HG03135 (cell line): ENCODE results near the gene ADGRG7.

Source experiments
- ATAC-seq: cut with Tn5 transposase; IDR thresholded peaks from one replicate; pipeline ENCODE4 v1.9.1; 2021; ENCODE audit warnings: mild to moderate bottlenecking, moderate library complexity; ENCODE audit not compliant: unreplicated experiment

Gene ADGRG7

DNA sequence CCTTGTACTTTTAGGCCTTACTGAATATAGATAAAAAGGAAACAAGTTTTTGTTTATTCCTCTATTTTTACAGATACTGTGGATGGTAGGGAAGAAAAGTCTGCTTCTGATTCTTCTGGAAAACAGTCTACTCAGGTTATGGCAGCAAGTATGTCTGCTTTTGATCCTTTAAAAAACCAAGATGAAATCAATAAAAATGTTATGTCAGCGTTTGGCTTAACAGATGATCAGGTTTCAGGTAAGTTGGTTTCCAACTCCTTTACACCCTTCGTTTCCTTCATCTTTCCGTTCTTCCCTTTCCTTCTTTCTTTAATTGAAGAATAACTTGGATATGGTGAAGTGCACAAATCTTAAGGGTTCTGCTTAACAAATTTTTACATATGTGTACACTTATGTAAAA is 123.0 kb downstream of the ADGRG7 start:
- no peak for ATAC-seq

GRCh38 chr3:100737334-100737733 is 127.9 kb downstream of the ADGRG7 start:
- no peak for ATAC-seq

DNA sequence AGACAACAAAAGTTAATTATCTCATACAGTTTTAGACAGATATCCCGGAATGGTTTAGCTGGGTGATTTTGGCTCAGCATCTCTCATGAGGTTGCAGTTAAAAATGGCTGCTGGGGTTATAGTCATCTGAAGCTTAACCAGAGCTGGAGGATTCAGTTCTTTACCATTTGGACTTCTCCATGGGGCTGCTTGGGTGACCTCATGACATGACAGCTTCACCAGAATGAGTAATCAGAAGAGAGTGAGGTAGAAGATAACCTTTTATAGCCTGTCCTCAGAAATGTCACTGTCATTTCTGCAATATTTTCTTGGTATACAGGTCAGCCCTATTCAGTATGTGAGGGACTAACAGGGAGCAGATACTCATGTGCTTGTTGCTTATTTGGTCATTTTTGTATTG is 130.8 kb downstream of the ADGRG7 start:
- no peak for ATAC-seq

DNA sequence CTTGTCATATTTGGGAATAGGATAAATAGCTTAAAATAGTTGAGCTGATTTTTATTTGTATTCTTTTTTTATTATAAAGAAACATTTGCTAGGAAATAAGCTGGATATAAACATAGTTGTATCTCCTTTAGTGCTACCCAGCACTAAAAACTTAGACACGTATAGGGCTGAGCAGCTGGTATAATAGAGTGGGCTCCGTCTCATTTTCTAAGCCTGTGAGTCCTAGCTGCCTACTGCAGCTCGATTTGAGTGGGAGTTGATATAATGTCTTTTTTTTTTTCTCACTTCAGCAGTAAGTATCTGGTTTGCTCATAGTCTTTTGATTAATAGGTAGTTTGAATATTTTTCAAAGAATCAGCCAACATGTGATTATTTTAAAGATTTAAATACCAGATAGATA is 134.1 kb downstream of the ADGRG7 start:
- ATAC-seq: no peak

GRCh38 chr3:100744671-100745070 is 135.3 kb downstream of the ADGRG7 start:
- no peak for ATAC-seq
